Cardiac fibroblast (primary cell): ENCODE measurements around the gene CELSR1.

ENCODE experiments used
- DNase-seq, 2 donors: peaks; one replicate each; pipeline versions ENCODE4 v3.0.0 to v3.0.0-alpha.2; 2010; ENCODE audit warnings: low read depth in 2 of 2
- H3K4me3 ChIP-seq, 2 donors: replicated peaks in 1 of 2; 1 replicate in 1 of 2; 2 replicates in 1 of 2; pipeline ENCODE4 v1.5.1; 2011; ENCODE audit warnings: low read depth in 2 of 2, low read length in 2 of 2, mild to moderate bottlenecking in 2 of 2, moderate library complexity in 1 of 2
- CTCF ChIP-seq: IDR thresholded peaks from one replicate; pipeline ENCODE4 v1.5.1; 2011; ENCODE audit warnings: low read depth, mild to moderate bottlenecking, low read length, inconsistent platforms

Gene CELSR1

GRCh38 chr22:46350121-46350520 lies 187.3 kb downstream of the CELSR1 start:
- no peak for TF ChIP-seq CTCF
- DNase-seq = no peak
- H3K4me3 ChIP-seq = no peak overlapping the region

GRCh38 chr22:46349681-46350080 lies 187.7 kb downstream of the CELSR1 start:
- H3K4me3 ChIP-seq = no peak overlapping the region
- DNase-seq = no peak
- TF ChIP-seq CTCF = no peak

GRCh38 chr22:46349238-46349637 lies 188.2 kb downstream of the CELSR1 start:
- DNase-seq = no peak
- no peak overlapping the region for H3K4me3 ChIP-seq
- TF ChIP-seq CTCF = no peak

GRCh38 chr22:46348099-46348695 lies 189.2 kb downstream of the CELSR1 start:
- no peak for DNase-seq
- TF ChIP-seq CTCF = no peak

GRCh38 chr22:46347646-46348045 lies 189.8 kb downstream of the CELSR1 start:
- TF ChIP-seq CTCF = no peak
- no peak for DNase-seq
- no peak overlapping the region for H3K4me3 ChIP-seq

More at GRCh38 chr22:46348099-46348695, 189.2 kb downstream of the CELSR1 start:
- no peak overlapping the region for H3K4me3 ChIP-seq

- no peak for TF ChIP-seq CTCF
- H3K4me3 ChIP-seq = no peak overlapping the region
- no peak for DNase-seq
Observed at GRCh38 chr22:46346680-46347405, 190.6 kb downstream of the CELSR1 start.
